CD4-positive, alpha-beta T cell treated with Interleukin-17A for 4 hours (primary cell): Measurements from ENCODE around the gene FLT3LG.
"Not testable (repeated sequence)": the region's sequence is repeated elsewhere in the genome, so short reads cannot be mapped to it uniquely, and the experiment has no call there.

Experiments used
- DNase-seq: peaks from one replicate; pipeline ENCODE4 v3.0.0-alpha.2; 2020; ENCODE audit warnings: mixed read lengths

FLT3LG gene

GRCh38 chr19:49441210-49441959 is 32.6 kb upstream of the FLT3LG start, which contains the start of gene SLC17A7:
TSS of gene SLC17A7 (minus strand) at chr19:49441527. CDS start at chr19:49441379, 148 bp downstream.
- peak; percentile 54 for DNase-seq

- DNase-seq = no peak
These were observed 32.1 kb upstream of the FLT3LG start for GRCh38 chr19:49441960-49442350.

GRCh38 chr19:49442354-49442753 is 31.7 kb upstream of the FLT3LG start:
- DNase-seq = peak; percentile 25

GRCh38 chr19:49442771-49443365 is 31.1 kb upstream of the FLT3LG start:
- DNase-seq = peak; percentile 72

- DNase-seq = peak; percentile 95
These were observed 30.5 kb upstream of the FLT3LG start for GRCh38 chr19:49443366-49444099.

GRCh38 chr19:49444100-49444700 is 29.8 kb upstream of the FLT3LG start:
- not testable (repeated sequence) for DNase-seq

- DNase-seq = no peak
These were observed 28.0 kb upstream of the FLT3LG start for GRCh38 chr19:49445997-49446396.

GRCh38 chr19:49447485-49448431 is 26.3 kb upstream of the FLT3LG start:
- peak; percentile 31 for DNase-seq

- no peak for DNase-seq
These were observed 25.6 kb upstream of the FLT3LG start for GRCh38 chr19:49448432-49448786.

- no peak for DNase-seq
These were observed 23.6 kb upstream of the FLT3LG start for GRCh38 chr19:49450405-49450804.

GRCh38 chr19:49451430-49452181 is 22.4 kb upstream of the FLT3LG start, which contains the start of gene PIH1D1:
TSS of gene PIH1D1 (minus strand) at chr19:49451814. CDS start at chr19:49451574, 240 bp downstream.
- peak; percentile 96 for DNase-seq

- DNase-seq = peak; percentile 97
These were observed 20.8 kb upstream of the FLT3LG start, which contains the start of gene ALDH16A1 for GRCh38 chr19:49453013-49453756. TSS of gene ALDH16A1 (plus strand) at chr19:49453225. CDS start at chr19:49453332, 107 bp downstream.

- no peak for DNase-seq
These were observed 20.2 kb upstream of the FLT3LG start for GRCh38 chr19:49453757-49454240.

GRCh38 chr19:49455773-49456172 is 18.2 kb upstream of the FLT3LG start:
- DNase-seq = no peak

- no peak for DNase-seq
These were observed 17.7 kb upstream of the FLT3LG start for GRCh38 chr19:49456326-49456725.

- DNase-seq = no peak
These were observed 15.5 kb upstream of the FLT3LG start for GRCh38 chr19:49458567-49458903.

- no peak for DNase-seq
These were observed 14.6 kb upstream of the FLT3LG start for GRCh38 chr19:49459388-49459787.

GRCh38 chr19:49461130-49461529 is 12.9 kb upstream of the FLT3LG start:
- DNase-seq = not testable (repeated sequence)

- DNase-seq = no peak
These were observed 12.4 kb upstream of the FLT3LG start for GRCh38 chr19:49461656-49462055.

GRCh38 chr19:49462492-49462891 is 11.5 kb upstream of the FLT3LG start:
- DNase-seq = no peak
